Vagina (tissue), 2 donors: ENCODE measurements around the gene TGM5. TPM values are rescaled to one million over a fixed set of nuclear protein-coding genes. Genes with fewer than 3 reads are reported as not detected.

Experiments
- DNase-seq, 2 donors: peaks; one replicate each; pipeline ENCODE4 v3.0.0-alpha.2; 2017; ENCODE audit errors: extremely low spot score in 2 of 2
- H3K27ac ChIP-seq: fragments of 200-600 bp; sonication (generic); one replicate; pipeline ENCODE4 v1.5.1; 2019
- H3K27me3 ChIP-seq: fragments of 200-600 bp; sonication (generic); one replicate; pipeline ENCODE4 v1.5.1; 2019
- H3K36me3 ChIP-seq, 2 donors: fragments of 200-600 bp; sonication (generic); one replicate each; pipeline ENCODE4 v1.5.1; 2017 to 2019
- H3K4me1 ChIP-seq: fragments of 200-600 bp; sonication (generic); one replicate; pipeline ENCODE4 v1.5.1; 2019
- H3K4me3 ChIP-seq, 2 donors: fragments of 200-600 bp; sonication (generic); 1 replicate in 1 of 2; 2 replicates in 1 of 2; pipeline ENCODE4 v1.5.1; 2016 to 2019
- H3K9me3 ChIP-seq: fragments of 200-600 bp; sonication (generic); one replicate; pipeline ENCODE4 v1.5.1; 2019
- CTCF ChIP-seq, 3 experiments: fragments of 450-650 bp in 2 of 3; fragments of 200-600 bp in 1 of 3; sonication (generic) in 1 of 3; IDR thresholded peaks; one replicate each; pipeline ENCODE4 v1.5.1; 2017 to 2019; ENCODE audit warnings: antibody characterized with exemption in 3 of 3, mild to moderate bottlenecking in 2 of 3, moderate library complexity in 2 of 3
- POLR2A ChIP-seq, 2 donors: fragments of 450-650 bp; IDR thresholded peaks; one replicate each; pipeline ENCODE4 v1.6.1; 2017; ENCODE audit warnings: antibody characterized with exemption in 2 of 2, mild to moderate bottlenecking in 2 of 2, moderate library complexity in 2 of 2
- POLR2AphosphoS5 ChIP-seq, 2 donors: sonication (generic); formaldehyde crosslinking; IDR thresholded peaks; one replicate each; pipeline ENCODE4 v1.9.0; 2017; ENCODE audit warnings: antibody characterized with exemption in 2 of 2, mild to moderate bottlenecking in 2 of 2, low read depth in 1 of 2; ENCODE audit not compliant: insufficient read depth in 1 of 2
- intact Hi-C: fragments of 100-400 bp; cut with DNase I; formaldehyde crosslinking; loops from one replicate; pipeline ENCODE4 v1.15.1; 2023
- total RNA-seq: library from RNA; depleted of rRNA; stranded (reverse); fragments of >200 nt; gene quantifications from one replicate; pipeline ENCODE4 v1.2.3, GENCODE V29; 2016

The TGM5 gene
- total RNA-seq, 1 donor from 2014 or later, result 8.3 TPM

- DNase-seq, result peak in 1 of 2 donors; percentile 80
- Histone ChIP-seq H3K4me3 (no peak overlapping the region), H3K4me1 (no peaks in the 10 kb centered on the region), H3K9me3 (no peaks in the 10 kb centered on the region), H3K27ac (no peak overlapping the region), H3K36me3 (no peaks in the 10 kb centered on the region), H3K27me3 (no peaks in the 10 kb centered on the region)
- no peak for TF ChIP-seq POLR2A (IDR thresholded peaks at IDR 0.05)
- TF ChIP-seq CTCF (IDR thresholded peaks at IDR 0.05), result no peak
- TF ChIP-seq POLR2AphosphoS5 (IDR thresholded peaks at IDR 0.05; ENCODE audit: insufficient read depth in 1 of 2, low read depth in 1 of 2), result no peak
- intact Hi-C loops, result no loop called here
Measured at GRCh38 chr15:43266386-43266785, 342 bp downstream of the TGM5 start.

GRCh38 chr15:43260011-43260615, 6.6 kb downstream of the TGM5 start:
- Histone ChIP-seq H3K4me1 (no peaks in the 10 kb centered on the region), H3K27ac (no peak overlapping the region), H3K4me3 (no peak overlapping the region), H3K27me3 (no peaks in the 10 kb centered on the region), H3K9me3 (no peaks in the 10 kb centered on the region), H3K36me3 (no peaks in the 10 kb centered on the region)
- TF ChIP-seq POLR2A (IDR thresholded peaks at IDR 0.05) (no peak), POLR2AphosphoS5 (IDR thresholded peaks at IDR 0.05; ENCODE audit: insufficient read depth in 1 of 2, low read depth in 1 of 2) (no peak), CTCF (IDR thresholded peaks at IDR 0.05) (no peak)
- peak; percentile 58 to 85 for DNase-seq
- intact Hi-C loops, result no loop called here

- TF ChIP-seq CTCF (IDR thresholded peaks at IDR 0.05), result no peak
- no peak for TF ChIP-seq POLR2A (IDR thresholded peaks at IDR 0.05)
- TF ChIP-seq POLR2AphosphoS5 (IDR thresholded peaks at IDR 0.05; ENCODE audit: insufficient read depth in 1 of 2, low read depth in 1 of 2), result no peak
- H3K27ac ChIP-seq, result no peak overlapping the region
- DNase-seq, result peak; percentile 77 to 79
- H3K4me3 ChIP-seq, result no peak overlapping the region
- H3K27me3 ChIP-seq, result no peaks in the 10 kb centered on the region
- no peaks in the 10 kb centered on the region for H3K4me1 ChIP-seq
- intact Hi-C loops, result no loop called here
- no peaks in the 10 kb centered on the region for H3K9me3 ChIP-seq
- no peaks in the 10 kb centered on the region for H3K36me3 ChIP-seq
Measured at GRCh38 chr15:43258781-43259180, 7.9 kb downstream of the TGM5 start.

GRCh38 chr15:43256341-43256740, 10.4 kb downstream of the TGM5 start:
- intact Hi-C loops, result no loop called here
- no peak for DNase-seq
- no peaks in the 10 kb centered on the region for H3K4me1 ChIP-seq
- H3K27ac ChIP-seq, result no peak overlapping the region
- no peaks in the 10 kb centered on the region for H3K27me3 ChIP-seq
- H3K4me3 ChIP-seq, result no peak overlapping the region
- H3K9me3 ChIP-seq, result no peaks in the 10 kb centered on the region
- H3K36me3 ChIP-seq, result no peaks in the 10 kb centered on the region
- TF ChIP-seq CTCF (IDR thresholded peaks at IDR 0.05) (no peak), POLR2A (IDR thresholded peaks at IDR 0.05) (no peak), POLR2AphosphoS5 (IDR thresholded peaks at IDR 0.05; ENCODE audit: insufficient read depth in 1 of 2, low read depth in 1 of 2) (no peak)

GRCh38 chr15:43255376-43255775, 11.4 kb downstream of the TGM5 start:
- peak in 1 of 2 donors; percentile 37 for DNase-seq
- Histone ChIP-seq H3K4me3 (no peak overlapping the region), H3K9me3 (no peaks in the 10 kb centered on the region), H3K4me1 (no peaks in the 10 kb centered on the region), H3K27ac (no peak overlapping the region), H3K27me3 (no peaks in the 10 kb centered on the region), H3K36me3 (no peaks in the 10 kb centered on the region)
- intact Hi-C loops, result no loop called here
- TF ChIP-seq POLR2AphosphoS5 (IDR thresholded peaks at IDR 0.05; ENCODE audit: insufficient read depth in 1 of 2, low read depth in 1 of 2) (no peak), CTCF (IDR thresholded peaks at IDR 0.05) (no peak), POLR2A (IDR thresholded peaks at IDR 0.05) (no peak)
